GM12878 (cell line): ENCODE results near the gene COX18. TPM values are rescaled to one million over a fixed set of nuclear protein-coding genes. Genes with fewer than 3 reads are reported as not detected.

ENCODE experiments used
- ATAC-seq: fragments of 200-7000 bp; cut with Tn5 transposase; 3 replicates; pipeline ENCODE4 v1.9.1; 2020; ENCODE audit warnings: mild to moderate bottlenecking, moderate library complexity
- BruUV-seq: library from RNA; stranded (reverse); fragments of 400-500 nt; replicated peaks from 2 replicates; lab custom pipeline; 2021; lab: Mats Ljungman, UMichigan
- CTCF ChIA-PET: fragments of 300-600 bp; sonication (Branson Sonifier 250); formaldehyde crosslinking; extraction: SDS; loops from one replicate; lab custom pipeline; 2021; ENCODE audit warnings: inconsistent platforms; lab: Yijun Ruan, JAX
- POLR2A ChIA-PET: fragments of 350-600 bp; formaldehyde crosslinking; extraction: SDS; loops from one replicate; lab custom pipeline; 2021; ENCODE audit warnings: inconsistent platforms; lab: Charles Lee
- RAD21 ChIA-PET: fragments of 300-600 bp; sonication (Branson Sonifier 250); formaldehyde crosslinking; loops from one replicate; lab custom pipeline; 2023; ENCODE audit warnings: antibody characterized with exemption; ENCODE audit not compliant: unreplicated experiment; lab: Charles Lee
- SMC1A ChIA-PET: fragments of 300-600 bp; sonication (Branson Sonifier 250); formaldehyde crosslinking; loops from one replicate; lab custom pipeline; 2023; ENCODE audit not compliant: unreplicated experiment, uncharacterized antibody; lab: Charles Lee
- DNase-seq: peaks from one replicate; pipeline ENCODE4 v3.0.0-alpha.2; 2011; ENCODE audit warnings: low read depth, low spot score
- FAIRE-seq: peaks from 3 replicates; lab custom pipeline; 2011; peaks lifted over from hg19 to GRCh38; lab: Jason Lieb, UNC
- H2AFZ ChIP-seq: 2 replicates; pipeline ENCODE4 v1.6.0; 2011; ENCODE audit warnings: low read depth, low read length, control low read depth; ENCODE audit not compliant: control insufficient read depth
- H3K27ac ChIP-seq: 2 replicates; pipeline ENCODE4 v1.5.1; 2011; ENCODE audit warnings: control low read depth; ENCODE audit not compliant: control insufficient read depth, insufficient read depth
- H3K27me3 ChIP-seq, 2 experiments: replicated peaks in 1 of 2; 2 replicates each; pipeline versions ENCODE4 v1.6.0 to v1.6.1; 2011; ENCODE audit warnings: low read length in 1 of 2; ENCODE audit not compliant: control insufficient read depth in 2 of 2, insufficient read depth in 2 of 2
- H3K36me3 ChIP-seq, 2 experiments: 2 replicates each; pipeline ENCODE4 v1.5.1; 2011; ENCODE audit warnings: low read length in 1 of 2; ENCODE audit not compliant: control insufficient read depth in 2 of 2, insufficient read depth in 2 of 2
- H3K4me1 ChIP-seq: 2 replicates; pipeline ENCODE4 v1.6.1; 2011; ENCODE audit warnings: mild to moderate bottlenecking, low read length, moderate library complexity, mixed read lengths; ENCODE audit not compliant: control insufficient read depth, insufficient read depth
- H3K4me2 ChIP-seq: 2 replicates; pipeline ENCODE4 v1.6.0; 2011; ENCODE audit warnings: control low read depth; ENCODE audit not compliant: control insufficient read depth, insufficient read depth
- H3K4me3 ChIP-seq: fragments of 200-600 bp; sonication (generic); 2 replicates; pipeline ENCODE4 v1.5.1; 2016
- H3K79me2 ChIP-seq: 2 replicates; pipeline ENCODE4 v1.6.0; 2011; ENCODE audit warnings: low read length; ENCODE audit not compliant: control insufficient read depth, insufficient read depth
- H3K9ac ChIP-seq: 2 replicates; pipeline ENCODE4 v1.8.0; 2011; ENCODE audit warnings: low read length, control low read depth, mixed read lengths; ENCODE audit not compliant: control insufficient read depth, insufficient read depth
- H3K9me3 ChIP-seq: replicated peaks from 3 replicates; pipeline ENCODE4 v1.5.1; 2011; ENCODE audit warnings: mild to moderate bottlenecking, low read length; ENCODE audit not compliant: control insufficient read depth, insufficient read depth
- H4K20me1 ChIP-seq: 2 replicates; pipeline ENCODE4 v1.6.0; 2011; ENCODE audit not compliant: control insufficient read depth, insufficient read depth
- CBX5 ChIP-seq: sonication (generic); IDR thresholded peaks from 2 replicates; pipeline ENCODE4 v1.6.1; 2016; ENCODE audit warnings: low read depth, moderate library complexity, mild to moderate bottlenecking, inconsistent platforms
- ELK1 ChIP-seq: IDR thresholded peaks from 2 replicates; pipeline ENCODE4 v1.6.1; 2012; ENCODE audit warnings: low read depth, low read length, improper control_type of control experiment
- HDGF ChIP-seq: fragments of 450-650 bp; IDR thresholded peaks from 2 replicates; pipeline ENCODE4 v1.6.1; 2016; ENCODE audit warnings: antibody characterized with exemption
- KLF5 ChIP-seq: fragments of 450-650 bp; IDR thresholded peaks from 2 replicates; pipeline ENCODE4 v1.6.1; 2014; ENCODE audit warnings: mild to moderate bottlenecking; ENCODE audit not compliant: partially characterized antibody
- MEF2A ChIP-seq: IDR thresholded peaks from 2 replicates; pipeline ENCODE4 v1.6.1; 2011; ENCODE audit warnings: low read depth, mild to moderate bottlenecking, low read length, moderate library complexity; ENCODE audit not compliant: insufficient read depth
- SIX5 ChIP-seq: IDR thresholded peaks from 2 replicates; pipeline ENCODE4 v1.6.1; 2011; ENCODE audit warnings: mild to moderate bottlenecking, low read depth, low read length, moderate library complexity; ENCODE audit not compliant: severe bottlenecking
- SPI1 ChIP-seq: IDR thresholded peaks from 2 replicates; pipeline ENCODE4 v1.6.1; 2011; ENCODE audit warnings: low read depth, mild to moderate bottlenecking, low read length, moderate library complexity, borderline replicate concordance; ENCODE audit not compliant: insufficient read depth
- SREBF2 ChIP-seq: IDR thresholded peaks from 2 replicates; pipeline ENCODE4 v1.6.1; 2012; ENCODE audit warnings: mild to moderate bottlenecking, low read length
- SUPT20H ChIP-seq: IDR thresholded peaks from 2 replicates; pipeline ENCODE4 v1.6.1; 2011; ENCODE audit warnings: low read depth, mild to moderate bottlenecking, low read length, moderate library complexity, borderline replicate concordance; ENCODE audit not compliant: control insufficient read depth
- TCF7 ChIP-seq: IDR thresholded peaks from 2 replicates; pipeline ENCODE4 v1.6.1; 2014; ENCODE audit warnings: antibody characterized with exemption, borderline replicate concordance
- USF1 ChIP-seq: IDR thresholded peaks from 2 replicates; pipeline ENCODE4 v1.6.1; 2011; ENCODE audit warnings: borderline replicate concordance, low read depth, mild to moderate bottlenecking, moderate library complexity, mixed read lengths, low read length; ENCODE audit not compliant: insufficient read depth; ENCODE audit errors: extremely low read length
- WRNIP1 ChIP-seq: IDR thresholded peaks from 2 replicates; pipeline ENCODE4 v1.6.1; 2011; ENCODE audit warnings: low read depth, low read length, improper control_type of control experiment, borderline replicate concordance
- ZBTB40 ChIP-seq: fragments of 450-650 bp; IDR thresholded peaks from 2 replicates; pipeline ENCODE4 v1.6.1; 2016; ENCODE audit warnings: mild to moderate bottlenecking, moderate library complexity, borderline replicate concordance
- ZNF384 ChIP-seq: IDR thresholded peaks from 2 replicates; pipeline ENCODE4 v1.6.1; 2012; ENCODE audit warnings: low read depth, mild to moderate bottlenecking, low read length, improper control_type of control experiment, borderline replicate concordance
- WGBS: methylation state at CpG from one replicate; pipeline ENCODE4 v1.1.6; 2016; ENCODE audit warnings: low lambda C conversion rate; ENCODE audit not compliant: insufficient replicate concordance, insufficient coverage; ENCODE audit errors: missing lambda C conversion rate; 5-methylcytosine and 5-hydroxymethylcytosine counted together
- in situ Hi-C: fragments of 300-500 bp; cut with MboI; formaldehyde crosslinking; loops from 9 replicates; pipeline ENCODE4 v1.14.3; 2018; ENCODE audit warnings: mixed read lengths
- intact Hi-C: fragments of 100-400 bp; cut with micrococcal nuclease; formaldehyde crosslinking; loops from one replicate; pipeline ENCODE4 v1.14.2; 2022; ENCODE audit not compliant: unreplicated experiment
- polyA plus RNA-seq, 11 experiments: library from polyadenylated mRNA; depleted of rRNA in 4 of 11; unstranded in 6 of 11; stranded (reverse) in 5 of 11; fragments of >200 nt; fragmentation: Nextera tagmentation in 4 of 11; fragmentation: Illumina TruSeq in 1 of 11; extraction: Ambion mirVana in 4 of 11; extraction: Trizol in 1 of 11; gene quantifications; 1 replicate in 1 of 11; 2 replicates in 10 of 11; pipeline versions ENCODE4 v1.2.1 to v1.2.3, GENCODE V29; 2011 to 2016; ENCODE audit warnings: inconsistent platforms in 2 of 11, missing spikeins in 2 of 11, low read depth in 1 of 11
- total RNA-seq, 4 experiments: library from RNA; depleted of rRNA in 3 of 4; stranded (reverse); fragments of >200 nt in 3 of 4; fragmentation: Illumina TruSeq in 1 of 4; extraction: Trizol in 1 of 4; gene quantifications; 2 replicates each; pipeline versions ENCODE4 v1.2.1 to v1.2.3, GENCODE V29; 2013 to 2021

COX18 gene
- total and polyA plus RNA-seq, 10 of the 15 experiments (the other 5 are each of a cell fraction or from before 2014, with no cell fraction given), result 7.2 to 36.4 (median 17.7) TPM

GRCh38 chr4:73005514-73005913 lies 64.0 kb downstream of the COX18 start:
- Histone ChIP-seq H3K27ac (no peak overlapping the region), H3K79me2 (no peaks in the 10 kb centered on the region), H3K9ac (no peak overlapping the region), H3K9me3 (no peaks in the 10 kb centered on the region; the same call in 1 of the 3 replicates), H3K27me3 (no peaks in the 10 kb centered on the region), H4K20me1 (no peaks in the 10 kb centered on the region), H3K4me2 (no peak overlapping the region), H2AFZ (no peak overlapping the region), H3K4me1 (peaks cover 15% of the 10 kb centered on the region; the same call in 1 of the 2 replicates), H3K4me3 (no peak overlapping the region), H3K36me3 (no peaks in the 10 kb centered on the region)
- CTCF ChIA-PET, result no interaction called here
- intact Hi-C loops, result no loop called here
- ATAC-seq (no peak), DNase-seq (no peak), FAIRE-seq (no peak)
- RAD21 ChIA-PET, result no interaction called here
- TF ChIP-seq CBX5 (no peak), HDGF (no peak), SUPT20H (no peak), SREBF2 (no peak), ZBTB40 (no peak), ELK1 (no peak), TCF7 (no peak), SIX5 (no peak), WRNIP1 (no peak), USF1 (no peak), KLF5 (no peak), MEF2A (no peak), ZNF384 (no peak), SPI1 (no peak)
- in situ Hi-C loops, result loop anchor here (25.0 kb wide), 1 partner anchor 693 kb away; no protein-coding TSS in a partner anchor
- no TSS peak for BruUV-seq
- WGBS, result 16% methylated on average over 1 of the region's 1 CpG
- POLR2A ChIA-PET, result no interaction called here
- SMC1A ChIA-PET, result no interaction called here
